Putamen (tissue), 1 donor: ENCODE results near the gene NT5DC2.

Experiments used
- DNase-seq: peaks from one replicate; pipeline ENCODE4 v3.0.0-alpha.2; 2016; ENCODE audit warnings: low spot score

Gene NT5DC2

DNA sequence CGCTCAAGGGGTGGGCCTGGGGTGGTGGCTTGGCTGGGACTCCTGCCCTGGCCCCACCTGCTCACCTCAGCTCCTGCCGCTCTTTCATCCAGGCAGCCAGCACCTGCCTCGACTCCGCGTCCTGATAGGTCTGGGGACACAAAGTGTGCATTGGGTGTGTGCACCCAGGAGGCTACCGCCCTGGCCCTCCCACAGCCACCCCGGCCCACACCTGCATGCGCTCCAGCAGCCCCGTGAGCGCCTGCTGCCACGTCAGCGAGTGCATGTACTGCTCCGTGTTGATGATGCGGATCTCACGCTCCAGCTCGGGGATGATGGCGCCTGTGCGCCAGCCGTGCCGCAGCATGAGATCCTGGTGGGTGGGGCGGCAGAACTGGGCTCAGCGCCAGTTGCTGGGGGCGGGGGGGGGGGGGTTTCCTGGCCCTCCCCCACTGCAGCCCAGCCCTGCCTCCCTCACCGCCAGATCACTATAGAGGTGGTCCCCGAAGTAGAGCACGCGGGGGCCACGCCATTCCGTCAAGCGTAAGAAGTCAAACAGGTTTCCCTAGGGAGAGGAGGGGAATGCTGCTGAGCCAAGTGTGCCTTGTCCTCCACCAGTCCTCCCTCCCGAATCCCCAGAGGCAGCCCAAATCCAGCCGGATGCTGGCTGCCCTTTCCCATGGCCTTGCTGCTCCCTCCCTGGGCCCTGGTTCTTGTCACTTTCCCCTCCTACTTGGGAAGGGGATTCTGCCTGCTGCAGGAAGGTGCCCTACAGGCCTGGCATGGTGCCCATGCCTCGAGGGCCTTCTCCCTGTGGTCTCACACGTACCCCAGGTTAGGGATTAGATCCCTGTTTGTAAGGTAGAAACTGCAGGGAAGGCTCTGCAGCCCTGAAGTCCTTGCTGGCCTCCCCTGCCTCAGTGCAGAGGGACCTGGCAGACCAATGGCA lies 8.6 kb downstream of the NT5DC2 start:
- no peak for DNase-seq

GRCh38 chr3:52524258-52524751 lies 9.4 kb downstream of the NT5DC2 start:
- no peak for DNase-seq

GRCh38 chr3:52523386-52524257 lies 10.0 kb downstream of the NT5DC2 start:
- DNase-seq, result no peak

DNA sequence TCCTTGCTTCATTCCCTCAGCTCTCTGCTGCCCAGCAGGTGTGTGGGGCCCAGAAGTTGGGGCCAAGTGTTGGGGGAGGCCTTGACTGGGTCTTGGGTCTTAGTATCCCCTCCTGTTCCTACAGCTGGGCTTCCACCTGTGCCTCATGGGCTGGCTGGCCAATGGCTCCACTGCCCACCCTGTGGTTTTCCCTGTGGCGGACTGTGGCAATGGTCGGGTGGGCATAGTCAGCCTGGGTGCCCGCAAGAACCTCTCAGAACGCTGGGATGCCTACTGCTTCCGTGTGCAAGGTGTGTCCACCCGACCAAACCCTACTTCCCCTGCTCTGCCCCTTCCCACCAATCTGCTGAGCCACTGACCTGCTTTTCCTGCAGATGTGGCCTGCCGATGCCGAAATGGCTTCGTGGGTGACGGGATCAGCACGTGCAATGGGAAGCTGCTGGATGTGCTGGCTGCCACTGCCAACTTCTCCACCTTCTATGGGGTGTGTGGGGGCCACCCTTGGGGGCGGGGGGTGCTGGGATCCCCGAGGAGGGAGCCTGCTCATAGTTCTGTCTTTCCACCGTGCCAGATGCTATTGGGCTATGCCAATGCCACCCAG lies 10.9 kb downstream of the NT5DC2 start:
- DNase-seq, result no peak

- DNase-seq, result no peak
Measured at GRCh38 chr3:52521881-52522650, 11.6 kb downstream of the NT5DC2 start.

DNA sequence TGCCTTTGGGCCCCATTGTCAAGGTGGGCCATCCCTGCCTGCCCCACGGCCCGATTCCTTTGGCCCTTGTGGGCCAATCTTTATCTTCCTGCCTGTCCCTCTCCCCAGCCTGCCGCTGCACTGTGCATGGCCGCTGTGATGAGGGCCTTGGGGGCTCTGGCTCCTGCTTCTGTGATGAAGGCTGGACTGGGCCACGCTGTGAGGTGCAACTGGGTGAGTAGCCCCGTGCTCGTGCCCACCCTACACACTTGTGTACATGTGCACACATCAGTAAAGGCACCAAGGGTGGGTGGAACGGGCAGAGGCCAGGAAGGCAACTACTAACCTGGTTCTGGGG lies 12.2 kb downstream of the NT5DC2 start:
- DNase-seq, result no peak

DNA sequence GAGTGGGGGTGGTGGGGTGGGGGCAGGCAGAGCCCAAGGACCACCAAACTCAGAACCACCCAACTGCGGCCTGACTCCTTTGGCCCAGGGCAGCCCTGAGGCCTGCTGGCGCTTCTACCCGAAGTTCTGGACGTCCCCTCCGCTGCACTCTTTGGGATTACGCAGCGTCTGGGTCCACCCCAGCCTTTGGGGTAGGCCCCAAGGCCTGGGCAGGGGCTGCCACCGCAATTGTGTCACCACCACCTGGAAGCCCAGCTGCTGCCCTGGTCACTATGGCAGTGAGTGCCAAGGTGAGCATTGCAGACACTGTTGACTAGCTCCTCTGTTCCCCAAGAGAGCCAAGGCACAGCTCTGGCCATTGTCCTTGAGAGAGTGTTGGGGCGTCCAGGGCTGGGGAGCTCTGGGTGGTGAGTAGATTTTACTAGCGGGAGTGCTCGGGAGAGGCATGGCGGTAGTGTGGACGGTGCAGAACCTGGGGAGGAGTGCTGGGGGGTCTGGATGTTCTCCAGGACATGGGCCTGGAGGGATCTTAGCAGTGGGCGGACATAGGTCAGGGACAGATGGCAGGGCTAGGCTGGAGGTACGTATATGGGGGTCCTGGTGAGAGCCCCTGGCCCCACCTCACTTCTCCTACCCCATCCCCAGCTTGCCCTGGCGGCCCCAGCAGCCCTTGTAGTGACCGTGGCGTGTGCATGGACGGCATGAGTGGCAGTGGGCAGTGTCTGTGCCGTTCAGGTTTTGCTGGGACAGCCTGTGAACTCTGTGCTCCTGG lies 12.8 kb downstream of the NT5DC2 start:
- no peak for DNase-seq

- DNase-seq, result no peak
Measured at GRCh38 chr3:52520141-52520667, 13.5 kb downstream of the NT5DC2 start.

DNA sequence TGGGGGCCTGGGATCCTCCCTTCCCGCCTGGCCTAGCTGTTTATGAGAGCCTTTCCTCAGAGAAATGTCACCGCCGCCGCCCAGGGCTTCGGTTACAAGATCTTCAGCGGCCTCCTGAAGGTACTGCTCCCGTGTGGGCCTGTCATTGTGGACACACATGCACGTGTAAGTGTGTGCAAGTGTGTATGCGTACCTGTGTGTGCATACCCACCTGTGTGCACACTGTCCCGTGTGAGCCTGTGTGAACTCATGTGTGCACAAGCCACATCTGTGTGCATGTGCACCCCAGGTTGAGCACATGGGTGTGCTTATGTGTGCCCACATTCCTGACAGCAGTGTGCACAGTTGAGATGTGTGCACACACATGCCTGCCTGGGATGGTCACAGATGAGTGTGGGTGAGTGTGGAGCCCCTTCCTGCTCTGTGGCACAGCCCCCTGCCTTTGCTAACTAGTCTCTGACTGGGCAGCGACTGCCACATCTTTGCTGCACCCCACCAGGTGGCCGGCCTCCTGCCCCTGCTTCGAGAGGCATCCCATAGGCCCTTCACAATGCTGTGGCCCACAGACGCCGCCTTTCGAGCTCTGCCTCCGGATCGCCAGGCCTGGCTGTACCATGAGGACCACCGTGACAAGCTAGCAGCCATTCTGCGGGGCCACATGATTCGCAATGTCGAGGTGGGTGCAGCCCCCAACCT lies 14.1 kb downstream of the NT5DC2 start:
- no peak for DNase-seq

- no peak for DNase-seq
Measured at GRCh38 chr3:52518723-52519444, 14.8 kb downstream of the NT5DC2 start.

DNA sequence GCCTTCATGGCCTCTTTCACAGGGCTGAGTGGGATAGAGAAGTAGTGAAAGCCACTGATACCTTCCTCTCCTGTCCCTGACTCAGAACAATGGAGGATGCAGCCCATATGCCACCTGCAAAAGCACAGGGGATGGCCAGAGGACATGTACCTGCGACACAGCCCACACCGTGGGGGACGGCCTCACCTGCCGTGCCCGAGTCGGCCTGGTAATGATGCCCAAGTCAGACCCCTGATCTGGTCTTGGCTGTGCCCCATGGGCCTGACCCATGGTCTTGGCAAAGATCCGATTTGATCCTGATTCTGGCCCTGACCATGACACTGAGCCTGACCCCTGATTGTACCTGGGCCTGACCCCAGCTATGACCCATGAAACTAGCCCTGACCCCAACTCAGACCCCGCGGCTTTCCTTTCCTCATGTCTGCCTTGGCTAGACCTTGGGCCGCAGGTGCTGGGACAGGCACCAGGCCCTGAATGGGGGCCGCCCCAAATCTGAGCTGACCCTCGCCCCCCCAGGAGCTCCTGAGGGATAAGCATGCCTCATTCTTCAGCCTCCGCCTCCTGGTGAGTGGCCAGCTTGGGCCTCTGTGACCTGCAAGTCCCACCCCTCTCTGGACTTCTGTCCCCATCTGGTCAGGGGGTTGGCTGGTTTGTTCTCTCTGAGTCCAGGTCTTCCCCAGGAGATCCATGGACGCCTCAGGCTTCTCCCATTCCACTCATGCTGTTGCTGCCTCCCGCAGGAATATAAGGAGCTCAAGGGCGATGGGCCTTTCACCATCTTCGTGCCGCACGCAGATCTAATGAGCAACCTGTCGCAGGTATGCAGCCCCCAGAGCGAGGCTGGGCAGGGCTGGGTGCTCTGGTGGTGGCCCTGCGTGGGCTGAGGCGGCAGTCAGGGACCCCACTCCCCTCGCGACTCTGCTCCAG lies 15.6 kb downstream of the NT5DC2 start:
- no peak for DNase-seq

DNA sequence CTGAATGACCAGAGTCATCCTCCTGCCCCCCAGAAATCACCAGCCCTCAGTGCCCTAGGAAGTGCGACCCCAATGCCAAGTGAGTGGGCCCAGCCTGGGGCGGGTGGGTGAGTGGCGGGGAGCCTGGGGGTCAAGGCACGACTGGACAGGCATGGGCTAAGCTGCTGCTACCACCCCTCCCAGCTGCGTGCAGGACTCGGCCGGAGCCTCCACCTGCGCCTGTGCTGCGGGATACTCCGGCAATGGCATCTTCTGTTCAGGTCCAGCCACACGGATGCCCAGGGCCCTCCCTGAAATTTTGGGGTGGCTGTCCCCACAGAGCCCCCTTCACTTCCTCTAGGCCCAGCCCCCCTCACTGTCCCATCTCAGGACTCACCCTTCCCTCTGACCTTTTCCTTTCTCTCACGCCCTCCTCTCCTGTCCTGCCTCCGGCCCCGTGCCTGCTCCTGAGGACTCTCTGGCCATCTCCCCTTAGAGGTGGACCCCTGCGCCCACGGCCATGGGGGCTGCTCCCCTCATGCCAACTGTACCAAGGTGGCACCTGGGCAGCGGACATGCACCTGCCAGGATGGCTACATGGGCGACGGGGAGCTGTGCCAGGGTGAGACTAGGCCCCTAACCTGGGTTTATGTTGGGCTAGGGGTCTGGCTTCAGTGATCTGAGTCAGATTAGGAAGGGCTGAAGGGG lies 17.0 kb downstream of the NT5DC2 start:
- DNase-seq, result no peak

DNA sequence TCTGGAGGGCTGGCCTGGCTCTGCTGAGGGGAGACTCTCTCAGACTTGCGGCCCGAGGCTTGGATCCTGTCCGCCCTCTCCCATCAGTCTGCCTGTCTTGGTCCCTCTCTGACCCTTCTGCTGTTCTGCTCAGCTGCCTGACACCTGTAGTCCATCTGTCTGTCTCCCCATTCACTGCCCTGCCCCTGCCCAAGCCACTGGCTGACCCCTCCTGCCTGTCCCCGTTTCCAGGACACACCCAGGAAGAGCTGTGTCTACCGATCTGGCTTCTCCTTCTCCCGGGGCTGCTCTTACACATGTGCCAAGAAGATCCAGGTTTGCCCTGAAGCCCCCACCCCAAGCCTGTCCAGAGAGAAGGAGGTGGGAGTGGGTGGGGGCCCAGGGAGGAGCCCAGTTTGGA lies 18.5 kb downstream of the NT5DC2 start:
- no peak for DNase-seq

DNA sequence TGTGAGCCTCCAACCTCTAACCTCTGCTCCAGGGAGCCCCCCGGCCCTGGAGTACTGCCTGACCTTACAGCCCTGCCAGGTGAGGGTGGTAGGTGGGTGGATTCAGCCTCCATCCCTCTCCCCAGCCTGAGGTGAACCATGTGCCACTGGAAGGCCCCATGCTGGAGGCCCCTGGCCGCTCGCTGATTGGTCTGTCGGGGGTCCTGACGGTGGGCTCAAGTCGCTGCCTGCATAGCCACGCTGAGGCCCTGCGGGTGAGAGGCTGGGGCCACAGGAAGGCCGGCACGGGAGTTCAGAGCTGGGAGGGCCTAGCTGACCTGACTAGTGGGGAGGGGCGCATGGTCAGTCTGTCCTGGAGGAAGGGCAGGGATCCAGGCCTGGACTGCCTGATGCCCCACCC lies 19.1 kb downstream of the NT5DC2 start:
- DNase-seq, result no peak

DNA sequence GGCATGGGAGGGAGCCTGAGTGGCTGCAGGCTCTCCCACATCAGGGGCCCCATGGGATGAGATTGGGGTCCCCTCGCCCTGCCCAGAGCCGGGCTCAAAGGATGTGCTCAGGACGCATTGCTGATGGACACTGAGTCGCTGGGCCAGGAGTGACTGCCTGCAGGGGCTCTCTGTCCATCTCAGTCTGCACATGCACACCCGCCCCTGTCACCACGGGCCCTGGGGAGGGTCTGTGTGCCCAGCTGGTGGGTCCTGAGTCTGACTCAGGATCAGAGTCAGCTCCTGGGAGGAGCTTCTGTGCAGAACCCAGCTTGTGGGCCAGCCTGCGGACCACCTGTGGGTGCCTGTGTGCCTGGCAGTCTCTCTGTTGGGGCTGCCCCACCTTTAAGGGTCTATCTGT lies 20.4 kb downstream of the NT5DC2 start:
- DNase-seq, result no peak

- no peak for DNase-seq
Measured at GRCh38 chr3:52512727-52513126, 20.9 kb downstream of the NT5DC2 start.

DNA sequence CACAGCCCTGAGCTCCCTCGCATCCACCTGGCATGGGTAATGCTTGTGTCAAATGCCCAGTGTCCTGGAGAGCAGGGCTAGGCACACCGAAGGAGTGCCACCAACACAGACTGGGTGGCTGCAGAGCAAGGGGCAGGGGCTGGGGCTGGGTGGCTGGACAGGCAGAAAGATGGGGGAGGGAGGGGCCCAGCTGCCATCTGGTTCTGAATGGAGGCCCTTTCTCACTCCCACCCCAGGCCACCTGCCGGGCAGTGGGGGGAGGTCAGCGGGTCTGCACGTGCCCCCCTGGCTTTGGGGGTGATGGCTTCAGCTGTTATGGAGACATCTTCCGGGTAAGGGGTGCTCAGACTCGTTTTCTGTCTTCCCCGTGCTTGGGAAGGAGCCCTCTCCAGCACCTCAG lies 21.6 kb downstream of the NT5DC2 start:
- DNase-seq, result no peak

DNA sequence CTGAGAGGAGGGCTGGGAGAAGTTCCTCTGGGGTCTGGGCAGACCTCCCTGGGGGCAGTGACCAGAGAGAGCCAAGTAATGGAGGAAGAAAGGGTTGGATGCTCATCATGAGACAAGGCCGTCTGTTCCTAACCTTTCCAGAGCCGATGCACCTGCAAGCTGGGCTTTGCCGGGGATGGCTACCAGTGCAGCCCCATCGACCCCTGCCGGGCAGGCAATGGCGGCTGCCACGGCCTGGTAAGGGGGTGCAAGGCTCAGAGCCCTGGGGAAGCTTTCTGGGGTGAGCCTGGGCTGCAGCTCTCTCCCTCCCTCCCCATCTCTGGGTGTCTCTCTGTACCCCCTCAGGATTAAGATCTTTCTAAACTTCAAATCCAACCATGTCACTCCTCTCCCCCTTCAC lies 22.1 kb downstream of the NT5DC2 start:
- no peak for DNase-seq
